SHP77 treated with DMSO at 0.1 percent for 48 hours (cell line): ENCODE measurements around the gene AMY2B.
"Not testable (repeated sequence)": the region's sequence is repeated elsewhere in the genome, so short reads cannot be mapped to it uniquely, and the experiment has no call there.

Source experiments
- DNase-seq: peaks from one replicate; lab custom pipeline; 2025; lab: John Stamatoyannopoulos, UW

AMY2B gene

GRCh38 chr1:103571289-103571688, at the start of gene AMY2B:
TSS of gene AMY2B (plus strand) at chr1:103571589. CDS start at chr1:103571603, 14 bp downstream.
- DNase-seq, result not testable (repeated sequence)

GRCh38 chr1:103523346-103523745, 48.0 kb upstream of the AMY2B start:
- no peak for DNase-seq

GRCh38 chr1:103525114-103525606, 46.2 kb upstream of the AMY2B start:
- peak; percentile 30 for DNase-seq

DNA sequence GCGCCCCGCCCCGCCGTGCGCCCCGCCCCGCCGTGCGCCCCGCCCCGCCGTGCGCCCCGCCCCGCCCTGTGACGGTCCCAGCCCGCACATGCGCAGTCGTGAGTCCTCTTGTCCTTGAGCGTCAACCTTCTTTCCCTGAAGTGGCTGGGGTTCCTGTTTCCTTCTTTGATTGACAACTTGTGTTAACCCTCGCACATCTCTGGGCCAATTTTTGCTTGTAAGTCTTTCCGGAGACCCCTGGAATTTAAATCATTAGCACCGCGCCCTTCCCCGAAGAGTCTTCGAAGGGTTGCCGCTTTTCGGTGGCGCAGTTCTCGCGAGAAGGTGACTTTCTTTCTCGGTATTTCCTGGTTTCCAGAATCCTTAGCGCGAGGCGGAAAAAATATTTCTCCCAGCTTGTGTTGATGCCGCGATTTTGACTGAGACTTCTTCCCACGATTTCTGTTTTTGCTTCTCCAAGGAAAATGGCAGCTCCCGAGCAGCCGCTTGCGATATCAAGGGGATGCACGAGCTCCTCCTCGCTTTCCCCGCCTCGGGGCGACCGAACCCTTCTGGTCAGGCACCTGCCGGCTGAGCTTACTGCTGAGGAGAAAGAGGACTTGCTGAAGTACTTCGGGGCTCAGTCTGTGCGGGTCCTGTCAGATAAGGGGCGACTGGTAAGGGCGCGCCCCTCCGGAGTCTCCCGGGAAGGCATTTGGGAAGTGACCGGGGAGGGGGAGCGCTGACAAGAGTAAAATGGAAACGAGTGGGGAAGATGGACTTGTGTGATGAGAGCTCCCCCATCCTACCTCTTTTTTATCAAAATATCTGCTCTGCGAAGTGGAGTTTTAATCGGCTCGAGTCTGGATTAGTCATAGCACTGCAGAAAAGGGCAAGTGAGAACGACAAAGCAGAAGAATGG, 45.5 kb upstream of the AMY2B start, which contains the start of gene RNPC3:
TSS of gene RNPC3 (plus strand) at position 93 of the 901 bp plus-strand sequence. CDS start at position 465, 372 bp downstream.
- DNase-seq, result peak; percentile 56

DNA sequence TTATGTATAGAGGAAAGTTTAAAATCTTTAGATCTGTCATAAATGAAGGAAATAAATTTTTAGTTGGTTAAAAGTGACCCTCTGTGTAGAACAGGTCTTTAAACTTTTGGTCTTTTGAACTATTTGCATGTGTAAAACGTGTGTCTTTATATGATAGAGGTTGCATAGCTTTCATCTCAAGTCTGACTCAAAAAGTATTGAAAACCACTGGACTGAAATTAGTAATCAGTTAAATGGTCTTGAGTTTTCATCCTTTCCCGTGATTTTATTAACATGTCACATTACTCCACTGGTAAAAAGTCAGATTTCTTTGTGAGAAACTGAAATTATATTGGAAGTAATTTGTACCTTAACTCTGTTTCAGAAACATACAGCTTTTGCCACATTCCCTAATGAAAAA, 44.1 kb upstream of the AMY2B start:
- no peak for DNase-seq

- no peak for DNase-seq
These were observed 41.6 kb upstream of the AMY2B start for GRCh38 chr1:103529746-103530145.

- no peak for DNase-seq
These were observed 33.2 kb upstream of the AMY2B start for GRCh38 chr1:103538226-103538625.

DNA sequence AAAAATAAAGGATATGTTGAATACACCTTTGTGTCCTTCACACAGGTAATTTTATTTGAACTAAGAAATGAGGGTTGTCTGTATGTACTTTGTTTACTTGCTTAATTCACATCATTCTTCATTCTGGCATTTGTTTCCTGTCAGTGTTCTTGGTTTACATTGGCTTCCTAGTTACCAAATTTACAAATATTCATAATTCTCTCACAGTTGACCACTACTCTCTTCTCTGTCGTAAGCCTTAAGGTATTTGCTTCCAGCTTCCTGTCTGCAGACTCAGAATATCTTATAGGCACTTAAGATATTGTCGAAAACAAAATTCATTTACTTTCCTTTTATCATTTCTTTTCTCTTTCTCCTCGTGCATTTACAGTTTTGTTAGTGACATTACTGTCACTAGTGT, 30.0 kb upstream of the AMY2B start:
- no peak for DNase-seq

DNA sequence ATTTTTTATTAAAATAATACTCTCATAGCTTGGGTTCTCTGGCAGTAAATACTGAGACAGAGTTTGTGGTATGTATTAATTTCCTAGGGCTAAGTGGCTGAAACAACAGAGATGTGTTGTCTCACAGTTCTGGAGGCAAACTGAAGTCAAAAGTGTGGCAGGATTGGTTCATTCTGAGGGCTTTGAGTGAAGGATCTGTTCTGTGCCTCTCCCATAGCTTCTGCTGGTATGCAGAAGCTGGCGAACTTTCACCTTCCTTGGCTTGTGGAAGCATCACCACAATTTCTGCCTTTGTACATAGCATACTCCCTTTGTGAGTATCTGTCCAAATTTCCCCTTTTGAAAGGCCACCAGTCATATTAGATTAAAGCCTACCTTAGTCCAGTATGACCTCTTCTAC, 24.9 kb upstream of the AMY2B start:
- no peak for DNase-seq

DNA sequence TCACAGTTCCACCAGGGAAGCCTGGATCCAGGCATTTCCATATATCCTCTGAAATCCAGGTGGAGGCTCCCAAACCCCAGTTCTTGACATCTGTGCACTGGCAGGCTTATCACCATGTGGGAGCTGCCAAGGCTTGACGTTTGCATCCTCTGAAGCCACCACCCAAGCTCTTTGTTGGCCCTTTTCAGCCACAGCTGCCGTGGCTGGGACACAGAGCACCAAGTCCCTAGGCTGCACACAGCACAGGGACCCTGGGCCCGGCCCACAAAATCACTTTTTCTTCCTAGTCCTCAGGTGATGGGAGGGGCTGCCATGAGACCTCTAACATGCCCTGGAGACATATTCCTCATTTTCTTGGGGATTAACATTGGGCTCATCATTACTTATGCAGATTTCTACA, 23.5 kb upstream of the AMY2B start:
- no peak for DNase-seq

- DNase-seq, result no peak
These were observed 11.0 kb upstream of the AMY2B start for GRCh38 chr1:103560427-103560826.

DNA sequence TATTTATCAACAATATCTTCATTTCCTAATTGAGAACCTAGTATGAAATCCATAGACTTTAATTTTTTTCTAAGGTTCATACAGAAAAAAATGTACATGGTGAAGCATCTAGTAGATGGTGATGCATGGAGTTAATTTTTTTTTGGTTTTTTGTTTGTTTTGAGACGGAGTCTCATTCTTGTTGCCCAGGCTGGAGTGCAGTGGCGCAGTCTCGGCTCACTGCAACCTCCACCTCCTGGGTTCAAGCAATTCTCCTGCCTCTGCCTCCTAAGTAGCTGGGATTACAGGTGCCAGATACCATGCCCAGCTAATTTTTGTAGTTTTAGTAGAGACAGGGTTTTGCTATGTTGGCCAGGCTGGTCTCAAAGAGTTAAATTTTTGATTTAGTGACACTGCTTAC, 10.3 kb upstream of the AMY2B start:
- DNase-seq, result not testable (repeated sequence)

- DNase-seq, result no peak
These were observed 9.6 kb upstream of the AMY2B start for GRCh38 chr1:103561643-103562395.

GRCh38 chr1:103563056-103563455, 8.3 kb upstream of the AMY2B start:
- DNase-seq, result no peak

- DNase-seq, result no peak
These were observed 1.9 kb upstream of the AMY2B start for GRCh38 chr1:103569493-103569892.

DNA sequence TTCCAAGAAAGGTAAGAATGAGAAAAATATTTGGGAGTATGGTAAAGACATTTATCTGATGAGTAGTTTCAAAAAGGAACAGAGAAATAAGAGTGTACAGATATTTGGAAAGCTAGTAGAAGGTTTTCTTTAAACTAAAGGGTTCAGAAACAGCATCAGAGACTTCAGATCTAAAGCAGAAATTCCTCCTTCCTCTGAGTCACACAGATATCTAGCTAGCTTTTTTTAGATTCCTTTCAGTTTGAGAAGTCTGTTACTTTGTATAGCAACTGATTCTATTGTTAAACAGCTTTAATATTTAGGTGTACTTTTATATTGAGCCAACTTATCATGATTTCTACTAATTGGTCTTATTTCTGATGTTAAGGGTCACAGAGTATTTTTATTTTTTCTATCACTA, 4.7 kb downstream of the AMY2B start:
- no peak for DNase-seq

GRCh38 chr1:103576784-103577183, 5.4 kb downstream of the AMY2B start:
- DNase-seq, result not testable (repeated sequence)

- no peak for DNase-seq
These were observed 11.1 kb downstream of the AMY2B start for GRCh38 chr1:103582464-103582863.

- DNase-seq, result no peak
These were observed 12.5 kb downstream of the AMY2B start for GRCh38 chr1:103583887-103584286.

GRCh38 chr1:103584537-103584936, 13.1 kb downstream of the AMY2B start:
- no peak for DNase-seq

- DNase-seq, result not testable (repeated sequence)
These were observed 31.4 kb downstream of the AMY2B start for GRCh38 chr1:103602740-103603139.

- DNase-seq, result no peak
These were observed 45.0 kb downstream of the AMY2B start for GRCh38 chr1:103616362-103616761.

DNA sequence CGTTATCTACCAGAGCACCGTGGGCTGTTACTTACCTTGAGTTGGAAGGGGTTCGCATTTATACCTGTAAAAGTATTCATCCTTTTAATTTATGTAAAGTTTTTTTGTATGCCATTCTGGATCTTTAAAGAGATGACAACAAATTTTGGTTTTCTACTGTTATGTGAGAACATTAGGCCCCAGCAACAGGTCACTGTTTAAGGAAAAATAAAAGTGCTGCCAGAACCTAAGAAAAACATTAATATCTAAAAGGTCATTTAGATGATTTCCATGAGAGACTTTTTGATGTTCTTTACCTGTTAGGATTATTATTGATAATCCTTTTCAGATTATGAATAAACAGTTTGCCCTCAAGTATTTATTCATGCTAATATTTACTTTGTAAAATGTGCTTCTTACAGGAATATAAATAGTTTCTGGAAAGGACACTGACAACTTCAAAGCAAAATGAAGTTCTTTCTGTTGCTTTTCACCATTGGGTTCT, 45.6 kb downstream of the AMY2B start, which contains the start of gene AMY2A:
TSS of gene AMY2A (plus strand) at position 434 of the 484 bp plus-strand sequence. CDS start at position 448, 14 bp downstream.
- not testable (repeated sequence) for DNase-seq
